NCI-H146 treated with DMSO at 0.1 percent for 48 hours (cell line): ENCODE results near the gene SLC39A11.

Experiments
- DNase-seq: peaks from one replicate; lab custom pipeline; 2025; ENCODE audit not compliant: unreplicated experiment; lab: John Stamatoyannopoulos, UW

SLC39A11 gene

DNA sequence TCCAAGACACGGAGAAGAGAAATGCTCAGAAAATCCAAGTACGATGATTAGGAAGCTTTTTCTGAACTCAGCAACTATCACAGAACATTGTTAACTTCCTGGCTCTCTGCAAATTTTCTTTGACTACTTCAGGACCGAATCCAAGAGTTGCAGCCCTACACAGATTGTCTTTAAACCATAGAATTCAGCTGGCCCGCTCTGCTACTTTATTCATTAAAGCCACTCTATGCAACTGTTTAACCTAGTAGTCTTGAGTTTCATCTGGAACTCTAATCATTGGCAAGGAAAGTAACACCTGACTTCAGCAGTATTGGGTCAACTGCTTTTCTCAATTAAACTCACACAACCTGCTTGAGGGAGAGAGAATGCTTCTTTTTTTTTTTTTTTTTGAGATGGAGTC, 210.1 kb downstream of the SLC39A11 start:
- no peak for DNase-seq

DNA sequence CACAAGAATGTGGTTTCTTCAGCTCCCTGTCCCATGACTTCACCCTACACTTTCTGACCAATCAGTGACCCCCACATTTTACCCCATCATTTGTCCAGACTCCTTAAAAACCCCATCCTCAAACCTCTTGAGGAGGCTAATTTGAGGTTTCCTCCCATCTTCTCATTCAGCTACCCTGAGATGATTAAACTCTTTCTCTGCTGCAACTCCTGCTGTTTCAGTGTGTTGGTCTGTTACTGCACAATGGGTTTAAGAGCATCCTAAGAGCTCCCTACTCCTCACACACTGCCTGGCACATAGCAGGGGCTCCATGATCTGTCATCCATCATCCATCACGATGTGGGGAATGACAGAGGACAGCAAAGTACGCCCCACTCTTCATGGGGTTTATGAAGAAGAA, 212.6 kb downstream of the SLC39A11 start:
- no peak for DNase-seq

DNA sequence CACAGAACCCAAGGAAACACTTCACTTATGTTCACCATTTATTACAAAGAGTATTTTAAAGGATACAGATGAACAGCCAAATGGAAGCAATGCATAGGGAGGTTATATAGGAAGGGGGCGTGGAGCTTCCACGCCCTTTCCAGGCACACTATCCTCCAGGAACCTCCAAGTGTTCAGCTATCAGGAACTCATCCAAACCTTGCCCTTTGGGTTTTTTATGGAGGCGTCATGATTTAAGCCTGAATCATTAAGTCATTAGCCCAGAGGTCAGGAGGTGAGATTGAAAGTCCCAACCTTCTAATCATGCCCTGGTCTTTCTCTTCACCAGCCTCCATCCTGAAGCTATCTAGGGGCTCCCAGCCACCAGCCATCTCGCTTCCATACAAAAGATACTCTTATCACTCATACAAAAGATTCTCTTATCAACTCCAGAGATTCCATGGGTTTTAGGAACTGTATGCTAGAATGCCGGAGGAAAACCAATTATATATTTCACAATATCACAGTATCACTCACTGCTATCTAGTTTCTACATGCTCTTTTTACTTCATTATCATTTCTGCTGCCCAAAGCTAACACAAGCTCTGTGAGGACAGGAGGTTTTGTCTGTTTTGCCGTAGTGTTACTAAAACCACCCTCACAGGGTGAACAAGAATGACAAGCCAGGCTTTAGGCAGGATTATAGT, 213.4 kb downstream of the SLC39A11 start:
- DNase-seq = no peak

- no peak for DNase-seq
Measured at GRCh38 chr17:72877348-72877747, 215.1 kb downstream of the SLC39A11 start.

DNA sequence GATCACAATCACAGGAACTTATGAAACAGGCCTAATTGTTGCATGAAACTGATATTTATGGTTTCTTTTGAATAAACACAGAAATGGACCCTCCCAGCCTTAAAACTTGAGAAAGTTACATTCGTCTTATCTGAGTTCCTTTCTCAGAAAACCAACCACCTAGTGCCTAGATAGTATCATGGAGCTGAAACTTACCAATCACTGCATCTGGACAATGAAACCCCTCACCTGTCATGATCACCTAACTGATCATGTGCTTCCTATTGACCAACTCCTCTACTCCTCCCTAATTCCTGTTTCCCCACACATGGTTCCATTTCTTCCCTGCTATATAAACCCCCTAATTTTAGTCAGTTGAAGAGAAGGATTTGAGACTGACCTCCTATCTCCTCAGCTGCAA, 216.1 kb downstream of the SLC39A11 start:
- DNase-seq = no peak

DNA sequence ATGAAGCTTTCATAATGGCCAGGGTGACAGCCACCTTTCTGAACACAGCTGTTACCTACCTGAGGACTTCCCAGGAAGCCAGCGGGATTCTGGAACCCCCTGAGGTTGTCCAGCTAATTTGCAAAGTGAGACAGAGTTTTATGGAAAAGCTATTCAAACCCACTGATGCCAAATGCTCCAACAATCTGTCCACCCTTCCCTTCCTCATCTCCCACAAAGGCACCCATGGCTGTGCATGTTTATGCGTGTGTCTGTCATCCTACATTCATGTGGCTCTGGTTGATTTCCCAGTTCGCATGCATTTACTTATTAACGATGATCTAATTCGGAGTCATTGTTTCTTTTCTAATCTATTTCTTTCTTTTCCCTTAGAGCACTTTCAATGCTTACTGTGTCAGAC, 217.1 kb downstream of the SLC39A11 start:
- no peak for DNase-seq

- DNase-seq = no peak
Measured at GRCh38 chr17:72872396-72872795, 220.1 kb downstream of the SLC39A11 start.

- DNase-seq = no peak
Measured at GRCh38 chr17:72870367-72870985, 222.0 kb downstream of the SLC39A11 start.

- no peak for DNase-seq
Measured at GRCh38 chr17:72869630-72870029, 222.9 kb downstream of the SLC39A11 start.

DNA sequence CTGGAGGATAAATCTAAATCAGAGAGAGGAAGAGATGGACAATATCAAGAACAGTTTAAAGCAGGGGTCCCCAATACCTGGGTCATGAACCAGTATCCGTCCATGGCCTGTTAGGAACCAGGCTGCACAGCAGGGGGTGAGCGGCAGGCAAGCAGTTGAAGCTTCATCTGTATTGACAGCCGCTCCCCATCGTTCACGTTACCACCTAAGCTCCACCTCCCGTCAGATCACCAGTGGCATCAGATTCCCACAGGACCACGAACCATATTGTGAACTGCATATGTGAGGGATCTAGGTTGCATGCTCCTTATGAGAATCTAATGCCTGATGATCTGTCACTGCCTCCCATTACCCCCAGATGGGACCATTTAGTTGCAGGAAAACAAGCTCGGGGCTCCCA, 226.5 kb downstream of the SLC39A11 start:
- DNase-seq = no peak

DNA sequence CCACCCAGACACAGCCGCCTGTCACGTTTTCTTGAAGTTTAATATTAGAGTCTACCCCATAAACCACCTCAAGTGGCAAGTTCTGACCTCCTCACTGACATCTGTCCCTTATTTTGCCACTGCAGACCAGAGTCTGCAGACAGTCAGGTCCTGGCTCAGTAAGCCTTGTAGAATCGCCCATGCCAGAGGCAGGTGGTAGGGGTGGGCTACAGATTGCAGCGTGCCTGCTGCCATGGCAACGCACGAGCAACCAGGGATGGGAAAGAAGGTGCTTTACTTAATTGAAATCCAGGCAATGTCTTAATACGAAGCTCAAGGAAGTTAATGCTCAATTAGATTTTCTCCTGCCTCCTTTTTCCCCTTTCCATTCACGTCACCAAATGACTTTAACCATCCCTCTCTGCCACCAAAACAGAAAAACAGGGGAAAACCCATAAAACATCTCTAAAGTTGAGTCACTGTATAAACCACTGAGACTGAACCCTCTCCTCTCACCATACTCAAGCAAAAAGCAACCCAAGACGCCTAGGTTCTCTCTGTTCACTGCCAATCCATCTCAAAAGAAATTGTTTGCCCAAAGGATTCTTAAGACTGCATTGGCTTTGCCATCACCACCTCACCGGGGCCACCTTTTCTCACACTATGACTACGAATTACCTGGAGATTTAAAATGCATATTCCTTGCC, 228.8 kb downstream of the SLC39A11 start:
- DNase-seq = no peak

DNA sequence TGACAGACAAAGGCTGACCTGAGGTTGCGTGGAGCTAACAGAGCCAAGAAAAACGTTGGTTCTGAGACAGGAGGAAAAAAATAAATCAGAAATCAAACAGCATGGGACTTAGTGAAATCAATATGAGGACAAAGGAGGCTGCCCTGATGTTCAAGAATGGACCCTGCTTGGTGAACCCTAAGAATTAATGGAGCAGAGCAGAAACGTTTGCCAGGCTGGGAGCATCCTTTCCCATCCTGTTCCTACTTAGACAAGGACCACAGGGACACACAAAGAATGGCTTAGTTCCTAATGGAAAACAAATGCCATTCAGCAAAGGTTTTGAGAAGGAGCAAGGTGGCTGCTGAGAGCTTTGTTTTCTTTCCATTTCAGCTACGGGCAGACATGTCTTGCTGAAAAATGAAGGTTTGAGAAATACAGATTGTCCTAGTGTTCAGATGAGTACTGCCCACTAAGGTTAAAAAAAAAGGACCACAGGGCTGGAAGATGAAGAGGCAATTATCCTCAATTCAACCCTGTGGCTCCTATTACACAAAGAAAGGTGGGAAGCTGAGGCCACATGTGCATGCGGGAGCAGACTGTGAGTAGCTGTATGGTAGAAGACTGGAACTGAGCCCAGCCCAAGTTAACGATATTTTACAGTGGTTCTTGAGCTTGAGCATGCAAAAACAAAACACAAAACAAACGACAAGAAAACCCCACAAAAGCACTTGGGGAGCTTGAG, 230.1 kb downstream of the SLC39A11 start:
- peak; percentile 45 for DNase-seq

GRCh38 chr17:72861811-72862210, 230.7 kb downstream of the SLC39A11 start:
- DNase-seq = no peak

DNA sequence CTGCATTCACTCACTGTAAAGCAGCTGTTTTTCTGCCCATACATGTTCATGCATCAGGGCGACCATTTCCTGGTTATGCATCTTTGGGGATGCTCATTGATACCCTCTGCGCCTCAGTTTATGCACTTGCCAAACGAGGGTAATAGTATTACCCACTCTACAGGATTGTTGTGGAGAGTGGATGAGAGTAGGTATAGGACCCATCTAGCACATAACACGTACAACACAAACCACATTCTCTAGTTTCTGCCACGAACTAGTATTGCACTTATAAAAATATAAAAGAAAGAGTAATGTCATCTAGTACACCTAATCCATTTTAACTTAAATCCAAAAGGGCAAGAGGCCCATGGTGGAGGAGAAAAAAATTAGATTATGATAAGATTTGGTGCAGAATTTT, 231.7 kb downstream of the SLC39A11 start:
- no peak for DNase-seq

DNA sequence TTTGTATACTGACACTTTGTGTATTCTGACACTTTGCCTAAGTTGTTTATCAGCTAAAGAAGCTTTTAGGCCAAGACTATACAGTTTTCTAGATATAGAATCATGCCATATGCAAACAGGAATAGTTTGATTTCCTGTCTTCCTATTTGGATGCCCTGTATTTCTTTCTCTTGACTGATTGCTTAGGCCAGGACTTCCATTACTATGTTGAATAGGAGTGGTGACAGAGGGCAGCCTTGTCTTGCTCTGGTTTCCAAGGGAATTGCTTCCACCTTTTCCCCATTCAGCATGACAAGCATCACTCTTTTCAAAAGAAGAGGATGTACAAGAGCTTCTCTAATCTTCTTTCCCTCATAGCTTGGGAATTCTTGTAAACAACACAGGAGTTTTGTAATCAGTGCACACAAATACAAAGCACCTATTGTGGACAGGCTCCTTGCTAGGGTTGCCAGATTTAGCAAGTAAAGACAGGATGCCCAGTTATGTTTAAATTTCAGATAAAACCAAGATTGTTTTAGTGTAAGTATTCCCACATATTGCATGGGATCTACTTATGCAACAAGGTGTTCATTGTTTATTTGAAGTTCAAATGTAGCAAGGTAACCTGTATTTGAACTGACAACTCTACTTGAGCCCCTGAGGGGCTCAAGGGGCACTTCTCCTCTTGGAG, 233.5 kb downstream of the SLC39A11 start:
- no peak for DNase-seq

GRCh38 chr17:72853440-72854415, 238.8 kb downstream of the SLC39A11 start:
- DNase-seq = no peak

GRCh38 chr17:72852277-72852938, 240.1 kb downstream of the SLC39A11 start:
- DNase-seq = no peak

DNA sequence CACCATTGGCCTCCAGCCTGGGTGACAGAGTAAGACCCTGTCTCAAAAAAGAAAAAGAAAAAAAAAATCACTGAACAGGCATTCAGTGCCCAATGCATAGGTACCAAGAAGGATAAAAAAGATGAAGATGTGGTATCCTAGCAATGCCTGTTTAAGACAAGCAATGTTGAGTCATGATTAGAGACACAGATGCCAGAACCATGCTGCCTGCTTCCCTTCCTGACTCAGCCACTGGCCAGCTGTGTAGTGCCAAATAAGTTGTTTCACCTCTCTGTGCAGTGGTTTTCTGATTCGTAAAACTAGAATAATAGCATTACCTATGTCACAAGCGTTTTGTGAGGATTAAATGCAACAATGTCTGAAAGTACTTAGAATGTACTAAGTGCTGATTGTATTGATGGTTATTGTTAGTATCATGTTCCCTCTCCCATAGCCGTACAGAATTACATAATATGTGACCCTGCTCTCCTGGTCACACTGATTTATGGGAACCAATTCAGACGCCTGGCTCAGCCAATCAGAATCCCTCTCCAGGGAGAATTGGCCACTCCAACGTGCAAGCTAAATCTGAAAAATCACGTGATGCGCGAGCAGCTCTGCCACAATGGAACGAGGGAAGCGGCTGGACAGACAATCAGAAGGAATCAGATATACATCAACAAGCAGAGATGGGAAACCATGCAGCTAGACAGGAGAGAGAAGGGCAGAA, 241.9 kb downstream of the SLC39A11 start:
- no peak for DNase-seq

DNA sequence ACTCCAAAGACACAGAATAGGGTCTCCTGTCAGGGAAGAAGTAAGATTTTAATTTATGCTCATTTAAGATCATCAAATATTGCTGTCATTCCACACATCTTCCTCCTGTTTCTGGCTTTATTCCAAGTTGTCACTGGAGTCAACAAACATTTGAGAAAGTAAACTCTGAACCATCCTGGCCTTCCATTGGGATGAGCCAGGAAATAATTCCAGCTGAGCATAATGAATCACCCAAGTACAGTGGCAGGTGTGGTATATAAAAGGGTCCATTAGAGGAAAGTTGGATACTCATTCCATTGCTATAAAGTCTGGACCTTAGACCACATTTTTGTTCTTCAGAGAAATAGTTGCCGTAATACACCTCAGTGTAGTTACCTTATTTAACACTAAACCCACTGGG, 246.1 kb downstream of the SLC39A11 start:
- peak; percentile 66 for DNase-seq
